IgD-negative memory B cell (primary cell): ENCODE data around the gene KMT2A. TPM values are rescaled to one million over a fixed set of nuclear protein-coding genes. Genes with fewer than 3 reads are reported as not detected.
"Not testable (repeated sequence)": the region's sequence is repeated elsewhere in the genome, so short reads cannot be mapped to it uniquely, and the experiment has no call there.

Experiments
- H3K27ac Mint-ChIP-seq, 3 donors: one replicate each; pipeline ENCODE4 v1.8.0; 2020 to 2022; ENCODE audit warnings: mild to moderate bottlenecking in 3 of 3, mixed read lengths in 3 of 3, moderate library complexity in 1 of 3
- H3K27me3 Mint-ChIP-seq: one replicate; pipeline ENCODE4 v1.8.0; 2021; ENCODE audit warnings: mixed read lengths
- H3K36me3 Mint-ChIP-seq: one replicate; pipeline ENCODE4 v1.8.0; 2020; ENCODE audit warnings: mild to moderate bottlenecking, mixed read lengths
- H3K4me1 Mint-ChIP-seq, 3 donors: one replicate each; pipeline ENCODE4 v1.8.0; 2020 to 2022; ENCODE audit warnings: mixed read lengths in 3 of 3, mild to moderate bottlenecking in 1 of 3
- H3K4me3 Mint-ChIP-seq, 4 donors: one replicate each; pipeline ENCODE4 v1.8.0; 2020 to 2022; ENCODE audit warnings: mild to moderate bottlenecking in 4 of 4, mixed read lengths in 4 of 4, moderate library complexity in 3 of 4
- H3K9me3 Mint-ChIP-seq, 3 donors: one replicate each; pipeline ENCODE4 v1.8.0; 2020 to 2021; ENCODE audit warnings: mixed read lengths in 3 of 3, mild to moderate bottlenecking in 1 of 3
- polyA plus RNA-seq: library from polyadenylated mRNA; unstranded; fragments of 300-500 nt; fragmentation: Illumina TruSeq; gene quantifications from one replicate; pipeline ENCODE4 v1.2.3, GENCODE V29; 2021

KMT2A gene
- polyA plus RNA-seq, 1 donor from 2014 or later: 23.6 TPM

DNA sequence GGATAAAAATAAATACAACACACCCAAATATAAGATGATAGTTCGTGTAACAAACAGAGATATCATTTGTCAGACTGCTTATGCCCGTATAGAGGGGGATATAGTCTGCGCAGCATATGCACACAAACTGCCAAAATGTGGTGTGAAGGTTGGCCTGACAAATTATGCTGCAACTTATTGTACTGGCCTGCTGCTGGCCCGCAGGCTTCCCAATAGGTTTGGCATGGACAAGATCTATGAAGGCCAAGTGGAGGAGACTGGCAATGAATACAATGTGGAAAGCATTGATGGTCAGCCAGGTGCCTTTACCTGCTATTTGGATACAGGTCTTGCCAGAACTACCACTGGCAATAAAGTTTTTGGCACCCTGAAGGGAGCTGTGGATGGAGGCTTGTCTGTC lies 124.5 kb downstream of the KMT2A start:
- Mint-ChIP-seq H3K4me3 (peak overlapping the region in 1 of 4 donors; percentile 31), H3K9me3 (no peaks in the 10 kb centered on the region), H3K36me3 (no peaks in the 10 kb centered on the region), H3K27ac (no peak overlapping the region), H3K4me1 (peaks cover 6 to 16% (median 11%) of the 10 kb centered on the region in 3 donors), H3K27me3 (no peaks in the 10 kb centered on the region)

- no peaks in the 10 kb centered on the region for H3K9me3 Mint-ChIP-seq
- no peaks in the 10 kb centered on the region for H3K36me3 Mint-ChIP-seq
- H3K4me3 Mint-ChIP-seq: peak overlapping the region; percentile 41 to 98 (median 68)
- no peaks in the 10 kb centered on the region for H3K27me3 Mint-ChIP-seq
- peaks cover 9 to 22% (median 15%) of the 10 kb centered on the region in 3 donors for H3K4me1 Mint-ChIP-seq
- H3K27ac Mint-ChIP-seq: peak overlapping the region in 2 of 3 donors; percentile 26 to 42
Observed at GRCh38 chr11:118565051-118565450, 128.8 kb downstream of the KMT2A start.

GRCh38 chr11:118569670-118570069 lies 133.4 kb downstream of the KMT2A start:
- no peaks in the 10 kb centered on the region for H3K9me3 Mint-ChIP-seq
- no peak overlapping the region for H3K27ac Mint-ChIP-seq
- no peaks in the 10 kb centered on the region for H3K36me3 Mint-ChIP-seq

GRCh38 chr11:118570787-118571186 lies 134.5 kb downstream of the KMT2A start:
- Mint-ChIP-seq H3K4me1 (peaks cover 30 to 41% (median 32%) of the 10 kb centered on the region in 3 donors), H3K27me3 (no peaks in the 10 kb centered on the region), H3K36me3 (no peaks in the 10 kb centered on the region), H3K27ac (peak overlapping the region in 1 of 3 donors; percentile 95), H3K4me3 (peak overlapping the region in 3 of 4 donors; percentile 5 to 88 (median 87)), H3K9me3 (no peaks in the 10 kb centered on the region)

More at GRCh38 chr11:118569670-118570069, 133.4 kb downstream of the KMT2A start:
- Mint-ChIP-seq H3K27me3 (no peaks in the 10 kb centered on the region), H3K4me1 (peaks cover 26 to 39% (median 29%) of the 10 kb centered on the region in 3 donors), H3K4me3 (peak overlapping the region in 1 of 4 donors; percentile 33)

DNA sequence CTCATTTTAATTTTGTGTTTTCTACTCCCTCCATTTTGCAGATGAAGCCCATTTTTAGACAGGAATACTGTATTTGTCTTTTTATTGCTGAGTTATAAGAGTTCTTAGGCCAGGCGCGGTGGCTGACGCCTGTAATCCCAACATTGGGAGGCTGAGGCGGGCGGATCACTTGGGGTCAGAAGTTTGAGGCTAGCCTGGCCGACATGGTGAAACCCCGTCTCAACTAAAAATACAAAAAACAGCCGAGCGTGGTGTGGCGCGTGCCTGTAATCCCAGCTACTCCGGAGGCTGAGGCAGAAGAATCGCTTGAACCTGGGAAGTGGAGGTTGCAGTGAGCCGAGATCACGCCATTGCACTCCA lies 135.4 kb downstream of the KMT2A start:
- H3K9me3 Mint-ChIP-seq, H3K36me3 Mint-ChIP-seq, H3K27me3 Mint-ChIP-seq: not testable (repeated sequence)
- peak overlapping the region; percentile 81 to 96 (median 95) for H3K27ac Mint-ChIP-seq
- H3K4me1 Mint-ChIP-seq: peaks cover 29 to 41% (median 33%) of the 10 kb centered on the region in 3 donors
- H3K4me3 Mint-ChIP-seq: peak overlapping the region; percentile 87 to 98 (median 93)

DNA sequence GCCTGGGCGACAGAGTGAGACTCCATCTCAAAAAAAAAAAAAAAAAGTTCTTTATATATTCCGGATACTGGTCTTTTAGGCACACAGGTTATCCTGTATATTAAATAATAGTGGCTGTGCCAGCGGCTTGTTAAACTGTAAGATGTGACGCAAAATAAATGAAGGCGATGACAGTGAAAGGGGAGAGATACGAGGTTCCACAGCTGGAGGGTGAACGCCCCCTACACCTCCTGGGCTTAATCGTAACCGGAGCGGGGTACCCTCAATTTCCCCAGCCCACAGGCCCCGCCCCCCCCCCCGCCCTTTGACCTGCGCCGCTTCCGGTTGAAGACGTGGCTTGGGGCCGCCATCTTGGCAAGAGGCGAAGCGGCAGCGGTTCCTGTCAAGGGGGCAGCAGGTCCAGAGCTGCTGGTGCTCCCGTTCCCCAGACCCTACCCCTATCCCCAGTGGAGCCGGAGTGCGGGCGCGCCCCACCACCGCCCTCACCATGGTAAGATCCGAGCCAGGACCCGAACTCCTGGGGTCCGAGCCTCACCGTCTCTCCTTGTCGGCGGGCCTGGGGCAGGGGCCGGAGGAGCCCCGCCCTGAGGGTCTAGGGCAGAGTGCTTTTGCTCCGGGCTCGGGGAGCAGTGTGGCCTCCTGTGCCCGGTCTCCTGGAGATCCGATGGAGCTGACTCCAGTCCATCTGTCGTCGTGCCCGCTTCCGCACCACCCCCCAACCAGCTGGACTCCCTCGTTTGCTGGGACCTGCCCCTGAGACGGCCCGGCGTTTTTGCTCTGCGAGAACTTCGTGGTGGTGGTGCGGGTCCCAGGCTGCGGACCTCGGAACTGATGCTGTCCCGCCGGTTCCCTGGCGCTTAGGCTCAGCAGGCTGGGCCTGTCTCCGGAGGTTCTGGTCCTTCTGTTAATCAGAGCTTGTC lies 136.0 kb downstream of the KMT2A start, which contains the start of gene ARCN1:
Gene ARCN1 (plus strand): TSS at position 349 of the 920 bp plus-strand sequence. CDS start 139 bp downstream, at position 488.
- Mint-ChIP-seq H3K36me3 (no peaks in the 10 kb centered on the region), H3K9me3 (no peaks in the 10 kb centered on the region), H3K27me3 (no peaks in the 10 kb centered on the region), H3K4me1 (peaks cover 30 to 42% (median 35%) of the 10 kb centered on the region in 3 donors), H3K27ac (peak within 1 kb of the TSS; percentile 81 to 96 (median 95)), H3K4me3 (peak within 1 kb of the TSS; percentile 87 to 98 (median 93))

DNA sequence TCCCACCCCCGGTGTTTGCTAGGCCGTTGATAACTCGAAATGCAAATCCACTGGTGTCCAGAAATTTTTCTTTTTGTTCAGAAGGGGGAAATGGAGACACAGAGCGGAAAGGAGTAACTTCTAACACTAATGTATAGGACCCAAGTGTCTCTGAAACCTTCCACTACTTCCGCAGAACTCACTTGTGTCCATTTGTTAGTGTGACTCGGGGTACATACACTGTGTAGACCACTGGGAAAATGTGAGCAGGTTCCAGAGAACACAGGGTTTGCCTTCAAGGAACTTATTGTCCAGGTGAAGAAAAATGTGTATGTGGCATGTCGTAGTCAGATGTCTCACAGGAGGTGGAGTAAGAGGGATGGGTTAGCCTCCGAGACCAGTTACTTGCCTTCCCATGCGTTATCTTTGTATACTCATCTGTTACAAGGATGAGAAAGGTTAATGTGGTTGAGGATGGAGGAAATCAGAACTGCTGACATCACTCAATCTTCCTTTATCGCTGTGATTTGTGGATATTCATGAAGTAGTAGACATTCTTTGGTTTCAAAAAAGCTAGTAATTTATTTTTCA lies 136.8 kb downstream of the KMT2A start:
- H3K4me1 Mint-ChIP-seq: peaks cover 34 to 46% (median 39%) of the 10 kb centered on the region in 3 donors

GRCh38 chr11:118574636-118575035 lies 138.3 kb downstream of the KMT2A start:
- Mint-ChIP-seq H3K4me1 (peaks cover 41 to 51% (median 46%) of the 10 kb centered on the region in 3 donors), H3K27ac (peak overlapping the region in 1 of 3 donors; percentile 3)

More for the DNA sequence above, 136.8 kb downstream of the KMT2A start:
- Mint-ChIP-seq H3K27me3 (peaks cover 2% of the 10 kb centered on the region), H3K4me3 (peak overlapping the region; percentile 87 to 98 (median 93)), H3K36me3 (no peaks in the 10 kb centered on the region), H3K27ac (peak overlapping the region; percentile 81 to 96 (median 95)), H3K9me3 (no peaks in the 10 kb centered on the region)

More at GRCh38 chr11:118574636-118575035, 138.3 kb downstream of the KMT2A start:
- Mint-ChIP-seq H3K4me3 (peak overlapping the region in 3 of 4 donors; percentile 74 to 81 (median 81)), H3K9me3 (no peaks in the 10 kb centered on the region), H3K36me3 (no peaks in the 10 kb centered on the region), H3K27me3 (peaks cover 2% of the 10 kb centered on the region)

Other genes starting within 250 kb of the KMT2A start
- 5.9 TPM for gene JAML, start 211.5 kb upstream of the KMT2A start, polyA plus RNA-seq
- gene MPZL3, start 184.1 kb upstream of the KMT2A start, polyA plus RNA-seq: 0.95 TPM
- gene MPZL2, start 172.2 kb upstream of the KMT2A start, polyA plus RNA-seq: not detected
- 31.4 TPM for gene CD3E, start 131.8 kb upstream of the KMT2A start, polyA plus RNA-seq
- gene CD3D, start 93.8 kb upstream of the KMT2A start, polyA plus RNA-seq: 31.6 TPM
- 12.9 TPM for gene CD3G, start 92.1 kb upstream of the KMT2A start, polyA plus RNA-seq
- 18.3 TPM for gene UBE4A, start 76.9 kb upstream of the KMT2A start, polyA plus RNA-seq
- 547 TPM for gene ATP5MG, start 34.9 kb upstream of the KMT2A start, polyA plus RNA-seq
- 0.55 TPM for gene TTC36, start 91.0 kb downstream of the KMT2A start, polyA plus RNA-seq
- 11.2 TPM for gene TMEM25, start 94.7 kb downstream of the KMT2A start, polyA plus RNA-seq
- gene IFT46, start 129.4 kb downstream of the KMT2A start, polyA plus RNA-seq: 6.2 TPM
- 97.5 TPM for gene ARCN1, start 135.9 kb downstream of the KMT2A start, polyA plus RNA-seq
- gene PHLDB1, start 171.1 kb downstream of the KMT2A start, polyA plus RNA-seq: not detected
- gene TREH, start 243.2 kb downstream of the KMT2A start, polyA plus RNA-seq: not detected